B cell (primary cell): ENCODE data around the gene COX6B2. TPM values are rescaled to one million over a fixed set of nuclear protein-coding genes. Genes with fewer than 3 reads are reported as not detected.

Experiments
- ATAC-seq: fragments of 200-7000 bp; cut with Tn5 transposase; one replicate; pipeline ENCODE4 v1.10.0; 2021; ENCODE audit warnings: low read depth, mild to moderate bottlenecking, moderate number of reproducible peaks, moderate library complexity
- CTCF ChIA-PET: fragments of 350-600 bp; sonication (Branson Sonifier 250); formaldehyde crosslinking; loops from one replicate; lab custom pipeline; 2021; ENCODE audit warnings: antibody characterized with exemption, inconsistent platforms; lab: Charles Lee
- POLR2A ChIA-PET: fragments of 350-600 bp; sonication (Branson Sonifier 250); formaldehyde crosslinking; loops from one replicate; lab custom pipeline; 2021; ENCODE audit warnings: antibody characterized with exemption; lab: Charles Lee
- DNase-seq: peaks from one replicate; pipeline ENCODE4 v3.0.0; 2013
- H2AFZ ChIP-seq: 2 replicates; pipeline ENCODE4 v1.6.1; 2012; ENCODE audit warnings: mild to moderate bottlenecking, low read depth, low read length; ENCODE audit not compliant: insufficient read depth, poor library complexity, severe bottlenecking
- H3K27ac ChIP-seq, 2 donors: 1 replicate in 1 of 2; 2 replicates in 1 of 2; pipeline ENCODE4 v1.5.1; 2012 to 2013; ENCODE audit warnings: low read length in 2 of 2, mild to moderate bottlenecking in 2 of 2, moderate library complexity in 1 of 2
- H3K27me3 ChIP-seq, 4 experiments: fragments of 200-600 bp in 1 of 4; sonication (generic) in 1 of 4; replicated peaks in 1 of 4; 1 replicate in 2 of 4; 2 replicates in 2 of 4; pipeline versions ENCODE4 v1.6.1 to v1.7.0; 2013 to 2016; ENCODE audit warnings: low read length in 3 of 4, mild to moderate bottlenecking in 2 of 4, mixed read lengths in 1 of 4, moderate library complexity in 1 of 4; ENCODE audit not compliant: insufficient read depth in 4 of 4, control insufficient read depth in 3 of 4; ENCODE audit errors: control extremely low read depth in 1 of 4
- H3K36me3 ChIP-seq, 2 experiments: replicated peaks in 1 of 2; 1 replicate in 1 of 2; 2 replicates in 1 of 2; pipeline versions ENCODE4 v1.6.1 to v1.7.1; 2013; ENCODE audit warnings: low read length in 1 of 2; ENCODE audit not compliant: insufficient read depth in 2 of 2, control insufficient read depth in 1 of 2; ENCODE audit errors: control extremely low read depth in 1 of 2, extremely low read depth in 1 of 2
- H3K4me1 ChIP-seq, 2 donors: fragments of 200-600 bp in 1 of 2; sonication (generic) in 1 of 2; 1 replicate in 1 of 2; 2 replicates in 1 of 2; pipeline versions ENCODE4 v1.5.1 to v1.6.1; 2013 to 2017; ENCODE audit warnings: low read length in 2 of 2; ENCODE audit not compliant: control insufficient read depth in 2 of 2, insufficient read depth in 2 of 2
- H3K4me2 ChIP-seq: replicated peaks from 2 replicates; pipeline ENCODE3; 2012; ENCODE audit warnings: mild to moderate bottlenecking, low read depth, low read length; ENCODE audit not compliant: poor library complexity, severe bottlenecking
- H3K4me3 ChIP-seq, 5 experiments: fragments of 200-600 bp in 1 of 5; sonication (generic) in 1 of 5; 1 replicate in 3 of 5; 2 replicates in 2 of 5; pipeline versions ENCODE4 v1.5.1 to v1.7.0; 2011 to 2016; ENCODE audit warnings: low read length in 4 of 5, mild to moderate bottlenecking in 4 of 5, low read depth in 2 of 5, control low read depth in 1 of 5, moderate library complexity in 1 of 5; ENCODE audit not compliant: insufficient read depth in 1 of 5; ENCODE audit errors: control extremely low read depth in 1 of 5, extremely low read depth in 1 of 5
- H3K79me2 ChIP-seq: fragments of 200-600 bp; sonication (generic); one replicate; pipeline ENCODE4 v1.6.0; 2016; ENCODE audit warnings: low read length; ENCODE audit not compliant: control insufficient read depth, insufficient read depth
- H3K9ac ChIP-seq: fragments of 200-600 bp; sonication (generic); 2 replicates; pipeline ENCODE4 v1.6.1; 2017; ENCODE audit warnings: mild to moderate bottlenecking, low read length, moderate library complexity
- H3K9me3 ChIP-seq, 3 donors: one replicate each; pipeline versions ENCODE4 v1.6.1 to v1.7.1; 2013; ENCODE audit warnings: low read length in 2 of 3; ENCODE audit not compliant: control insufficient read depth in 2 of 3, insufficient read depth in 1 of 3; ENCODE audit errors: control extremely low read depth in 1 of 3
- H4K20me1 ChIP-seq: 2 replicates; pipeline ENCODE4 v1.6.0; 2012; ENCODE audit warnings: mild to moderate bottlenecking, low read length; ENCODE audit not compliant: insufficient read depth, control insufficient read depth, poor library complexity, severe bottlenecking
- H3K27ac Mint-ChIP-seq: one replicate; pipeline ENCODE4 v1.8.0; 2021; ENCODE audit warnings: mixed read lengths
- H3K27me3 Mint-ChIP-seq: one replicate; pipeline ENCODE4 v1.8.0; 2021; ENCODE audit warnings: mixed read lengths
- H3K4me1 Mint-ChIP-seq: one replicate; pipeline ENCODE4 v1.8.0; 2021; ENCODE audit warnings: mixed read lengths
- H3K4me3 Mint-ChIP-seq: one replicate; pipeline ENCODE4 v1.8.0; 2021; ENCODE audit warnings: mixed read lengths
- H3K9me3 Mint-ChIP-seq: one replicate; pipeline ENCODE4 v1.8.0; 2022; ENCODE audit warnings: mixed read lengths; ENCODE audit not compliant: insufficient read depth
- CTCF ChIP-seq: fragments of 200-600 bp; IDR thresholded peaks from one replicate; pipeline ENCODE4 v1.8.0; 2022; ENCODE audit warnings: antibody characterized with exemption, mild to moderate bottlenecking
- EZH2 ChIP-seq: IDR thresholded peaks from 2 replicates; pipeline ENCODE4 v1.6.1; 2012; ENCODE audit warnings: borderline replicate concordance, low read depth, mild to moderate bottlenecking, moderate library complexity, low read length; ENCODE audit not compliant: insufficient read depth, poor library complexity, severe bottlenecking
- WGBS: methylation state at CpG from one replicate; pipeline ENCODE4 v1.1.5; 2013; ENCODE audit warnings: missing lambda C conversion rate; ENCODE audit not compliant: insufficient coverage; 5-methylcytosine and 5-hydroxymethylcytosine counted together
- intact Hi-C: fragments of 100-400 bp; cut with micrococcal nuclease; formaldehyde crosslinking; loops from one replicate; pipeline ENCODE4 v1.10.0; 2022
- polyA plus RNA-seq: library from polyadenylated mRNA; depleted of rRNA; stranded (reverse); fragments of >200 nt; gene quantifications from 2 replicates; pipeline ENCODE4 v1.2.3, GENCODE V29; 2012
- total RNA-seq, 2 donors: library from RNA; stranded (reverse); fragments of 120-200 nt in 1 of 2; gene quantifications; 1 replicate in 1 of 2; 2 replicates in 1 of 2; pipeline versions ENCODE4 v1.2.3 to v1.2.4, GENCODE V29; 2013 to 2022

COX6B2 gene
- total and polyA plus RNA-seq, 2 donors (not counting 1 experiment from before 2014, with no cell fraction given) = not detected

DNA sequence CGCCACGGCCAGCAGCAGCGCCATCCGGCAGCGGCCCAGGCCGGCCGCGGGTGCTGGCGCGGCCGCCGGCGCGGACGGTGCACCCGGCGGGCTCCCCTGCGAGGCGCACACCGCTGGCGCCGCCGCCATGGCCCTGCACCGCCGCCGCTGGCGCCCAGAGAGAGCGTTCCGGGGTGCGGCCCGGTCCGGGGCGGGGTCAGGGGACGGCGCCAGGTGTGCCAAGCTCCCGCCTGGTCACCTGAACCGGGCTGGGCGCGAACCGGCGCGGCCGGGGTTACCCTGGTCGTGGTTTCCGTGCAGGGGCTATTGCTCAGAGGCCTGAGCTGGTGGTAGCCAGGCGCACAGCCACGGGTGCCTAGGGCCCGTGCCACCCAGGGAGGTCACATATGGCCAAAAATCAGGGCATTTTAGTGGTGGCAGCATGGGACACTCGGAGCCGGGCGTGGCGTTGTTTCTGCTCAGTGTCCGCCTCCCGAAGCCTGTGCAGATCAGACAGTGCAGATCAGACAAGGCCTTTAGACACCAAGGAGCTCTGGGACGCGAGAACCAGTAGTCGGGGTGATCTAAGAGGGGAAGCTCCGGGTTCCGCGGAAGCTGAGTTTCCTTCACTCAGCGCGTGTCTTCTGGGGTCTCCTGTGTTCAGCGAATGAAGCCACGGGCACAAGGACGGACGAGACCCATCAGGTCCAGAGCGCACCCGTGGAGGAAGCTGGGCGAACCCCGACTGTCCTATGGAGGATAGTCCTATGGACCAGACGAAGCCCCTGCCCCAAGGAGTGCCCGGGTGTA, 29.8 kb upstream of the COX6B2 start, which contains the start of gene TMEM238:
TMEM238 (minus strand) TSS at position 162 of the 789 bp plus-strand sequence; CDS start at position 129, 33 bp downstream.
- Histone ChIP-seq H3K79me2 (peaks cover 46% of the 10 kb centered on the region), H3K4me3 (peak within 1 kb of the TSS; percentile 85 to 99 (median 97)), H3K36me3 (peaks cover 0 to 26% of the 10 kb centered on the region in 2 experiments), H3K9ac (peak within 1 kb of the TSS; percentile 96), H3K9me3 (no peaks in the 10 kb centered on the region), H3K27ac (peak within 1 kb of the TSS; percentile 96), H3K4me2 (peak within 1 kb of the TSS; percentile 74), H2AFZ (peak within 1 kb of the TSS; percentile 88), H3K27me3 (no peaks in the 10 kb centered on the region), H3K4me1 (peaks cover 40 to 54% of the 10 kb centered on the region in 2 donors), H4K20me1 (peaks cover 40% of the 10 kb centered on the region)
- Mint-ChIP-seq H3K27ac (peak within 1 kb of the TSS; percentile 100), H3K4me1 (peaks cover 54% of the 10 kb centered on the region), H3K9me3 (no peaks in the 10 kb centered on the region), H3K27me3 (no peaks in the 10 kb centered on the region), H3K4me3 (peak within 1 kb of the TSS; percentile 100)
- WGBS = 17% methylated on average over 72 of the region's 72 CpGs
- ATAC-seq (peak; percentile 4), DNase-seq (peak; percentile 79)
- no peak for TF ChIP-seq EZH2
- TF ChIP-seq CTCF = no peak
- intact Hi-C loops = no loop called here
- CTCF ChIA-PET = interaction anchor here (0.6 to 3.1 kb wide), 21 partner anchors 8 to 321 kb away, joined by 3 to 39 read pairs (median 5); partner anchors contain the start of genes CCDC106, HSPBP1, KMT5C and RDH13
- POLR2A ChIA-PET = interaction anchor here (1.0 to 2.6 kb wide), 8 partner anchors 16 to 210 kb away, joined by 3 to 12 read pairs (median 5); partner anchors contain the start of genes ISOC2, KMT5C, PPP6R1 and UBE2S
